ENCODE data around the gene ITLN2.
"Not testable (repeated sequence)": the region's sequence is repeated elsewhere in the genome, so short reads cannot be mapped to it uniquely, and the experiment has no call there.

Gene ITLN2

DNA sequence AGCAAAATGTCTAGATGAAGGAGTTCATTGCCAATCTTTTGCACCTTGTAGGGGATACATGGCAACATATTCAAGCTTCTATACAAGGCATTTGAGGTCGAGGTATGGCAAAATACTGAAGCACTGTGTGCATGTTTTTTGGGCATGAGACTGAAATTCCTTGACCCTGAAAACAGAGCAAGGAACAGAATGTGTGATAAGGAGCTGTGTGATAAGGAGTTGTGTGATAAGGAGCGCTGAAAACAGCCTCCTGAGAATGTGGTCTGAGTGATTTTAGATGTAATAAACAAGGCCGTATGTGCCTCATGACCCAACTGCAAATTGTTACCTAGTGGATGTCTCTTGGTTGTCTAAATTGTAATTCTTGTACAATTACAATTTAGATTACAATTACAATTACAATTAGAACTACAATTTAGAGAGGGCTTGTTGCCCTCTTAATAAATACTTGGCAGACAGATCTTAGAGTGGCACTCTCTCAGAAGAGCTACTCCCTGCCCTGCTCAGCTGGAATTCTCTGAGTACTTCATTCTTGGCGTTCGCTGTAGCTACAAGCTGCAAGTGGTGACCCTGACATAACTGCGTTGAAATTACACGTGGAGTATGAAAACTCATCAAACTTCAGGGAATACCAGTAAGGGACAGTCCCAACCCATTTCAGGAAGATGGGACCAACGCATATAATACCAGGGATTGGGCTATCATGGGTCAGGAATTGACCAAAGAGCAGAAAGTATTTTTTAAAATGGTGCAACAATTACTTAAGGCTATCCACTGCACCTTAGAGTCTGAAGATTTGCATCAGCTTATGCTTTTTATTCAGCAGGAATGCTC is 49.6 kb downstream of the ITLN2 start:
- no peak for DNase-seq

DNA sequence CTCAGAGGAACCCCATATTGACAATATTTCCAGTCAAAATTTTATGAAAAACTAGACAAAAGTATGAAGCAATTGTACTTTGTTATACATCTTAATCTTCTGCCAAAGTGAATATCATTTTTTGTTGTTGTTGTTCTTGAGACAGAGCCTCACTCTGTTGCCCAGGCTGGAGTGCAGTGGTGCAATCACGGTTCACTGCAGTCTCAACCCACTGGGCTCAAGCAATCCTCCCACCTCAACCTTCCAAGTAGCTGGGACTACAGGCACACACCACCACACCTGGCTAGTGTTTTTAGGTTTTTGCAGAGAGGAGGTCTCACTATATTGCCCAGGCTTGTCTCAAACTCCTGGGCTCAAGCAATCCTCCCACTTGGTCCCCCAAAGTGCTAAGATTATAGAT is 52.4 kb downstream of the ITLN2 start:
- DNase-seq, result not testable (repeated sequence)

- peak in 1 of 5 experiments; percentile 11 for DNase-seq
These were observed 52.8 kb downstream of the ITLN2 start for GRCh38 chr1:160901768-160902167.

DNA sequence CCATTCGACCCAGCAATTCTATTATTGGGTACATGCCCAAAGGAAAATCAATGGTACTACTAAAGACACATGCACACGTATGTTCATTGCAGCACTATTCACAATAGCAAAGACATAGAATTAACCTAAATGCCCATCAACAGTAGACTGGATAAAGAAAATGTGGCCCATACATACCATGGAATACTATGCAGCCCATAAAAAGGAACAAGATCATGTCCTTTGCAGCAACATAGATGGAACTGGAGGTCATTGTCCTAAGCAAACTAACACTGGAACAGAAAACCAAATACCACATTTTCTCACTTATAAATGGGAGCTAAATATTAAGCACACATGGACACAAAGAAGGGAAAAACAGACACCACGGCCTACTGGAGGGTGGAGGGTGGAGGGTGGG is 53.9 kb downstream of the ITLN2 start:
- DNase-seq, result not testable (repeated sequence)
